ENCODE measurements around the gene RAP1B. TPM values are rescaled to one million over a fixed set of nuclear protein-coding genes. Genes with fewer than 3 reads are reported as not detected.

Gene RAP1B
- total RNA-seq, 2 experiments from 2014 or later: 256 to 261 TPM

DNA sequence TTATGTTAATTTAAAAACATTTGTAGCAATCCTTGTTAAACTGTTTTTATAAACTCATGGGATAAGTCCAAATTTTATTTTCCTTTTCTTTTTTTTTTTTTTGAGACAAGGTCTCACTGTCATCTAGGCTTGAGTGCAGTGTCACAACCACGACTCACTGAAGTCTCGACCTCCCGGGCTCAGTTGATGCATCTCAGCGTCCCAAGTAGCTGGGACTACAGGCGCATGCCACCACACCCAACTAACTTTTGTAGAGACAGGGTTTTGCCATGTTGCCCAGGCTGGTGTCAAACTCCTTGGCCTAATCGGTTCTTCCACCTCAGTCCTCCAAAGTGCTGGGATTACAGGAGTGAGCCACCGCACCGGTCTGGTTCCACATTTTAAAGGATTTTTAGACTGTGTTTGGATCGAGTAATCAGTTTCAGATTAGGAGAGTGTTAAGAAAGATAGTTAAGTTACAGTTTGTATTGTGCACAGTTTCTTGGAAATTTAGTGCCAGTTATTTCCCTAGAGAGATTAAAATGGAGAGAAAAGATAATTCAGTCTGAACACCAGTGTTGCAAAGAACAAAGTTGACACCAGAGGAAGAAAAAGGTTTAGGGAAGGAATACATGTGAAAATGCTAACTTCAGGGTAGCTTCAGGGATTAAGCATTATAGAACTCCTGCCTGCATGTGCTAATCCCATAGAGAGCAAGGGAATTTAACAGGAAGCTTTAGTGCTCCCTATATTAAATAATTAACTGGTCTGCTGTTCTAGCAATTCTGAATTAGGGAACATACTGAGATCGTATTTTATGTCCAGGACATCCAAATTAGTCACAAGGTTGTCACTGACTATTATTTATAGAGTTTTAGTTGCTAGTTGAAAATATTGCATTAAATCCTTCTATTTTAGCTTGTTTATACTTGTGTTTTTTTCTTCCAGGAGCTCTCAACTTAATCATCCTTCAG is 10.1 kb downstream of the RAP1B start:
- Histone ChIP-seq H3K4me1 (ENCODE audit: insufficient read depth, low read length) (peaks cover 62% of the 10 kb centered on the region), H3K27ac (ENCODE audit: low read depth in 1 of 2, low read length in 2 of 2) (no peak overlapping the region), H3K9me3 (ENCODE audit: control insufficient read depth in 1 of 2, insufficient read depth in 1 of 2, low read length in 2 of 2) (peaks cover 0 to 4% of the 10 kb centered on the region in 2 experiments), H3K36me3 (ENCODE audit: insufficient read depth, low read length) (peaks cover 30% of the 10 kb centered on the region), H3K27me3 (ENCODE audit: control insufficient read depth in 1 of 2, insufficient read depth in 2 of 2, low read length in 2 of 2) (no peaks in the 10 kb centered on the region), H3K4me3 (ENCODE audit: low read length) (no peak overlapping the region)
- H3K9me3 Mint-ChIP-seq: no peaks in the 10 kb centered on the region
- ChIA-PET POLR2A (interaction anchor here (0.6 to 2.9 kb wide), 6 partner anchors 9 to 187 kb away, joined by 3 to 20 read pairs (median 4); partner anchors contain the start of genes MDM2 and RAP1B), CTCF (interaction anchor here (1.9 kb wide), 1 partner anchor 9 kb away, joined by 7 read pairs; no protein-coding TSS in a partner anchor)
- H3K36me3 Mint-ChIP-seq (ENCODE audit: low read depth): peaks cover 74% of the 10 kb centered on the region
- H3K4me1 Mint-ChIP-seq (ENCODE audit: low read depth): peaks cover 84% of the 10 kb centered on the region
- DNase-seq (no peak), ATAC-seq (ENCODE audit: poor library complexity) (peak; percentile 36)
- peak overlapping the region; percentile 37 for H3K27ac Mint-ChIP-seq
- H3K27me3 Mint-ChIP-seq: no peaks in the 10 kb centered on the region
- intact Hi-C loops (cut with DNase I, micrococcal nuclease): loop anchor here in 1 of 2 experiments (2.0 kb wide), 1 partner anchor 14 kb away; no protein-coding TSS in a partner anchor
- TF ChIP-seq, protein P1, sequence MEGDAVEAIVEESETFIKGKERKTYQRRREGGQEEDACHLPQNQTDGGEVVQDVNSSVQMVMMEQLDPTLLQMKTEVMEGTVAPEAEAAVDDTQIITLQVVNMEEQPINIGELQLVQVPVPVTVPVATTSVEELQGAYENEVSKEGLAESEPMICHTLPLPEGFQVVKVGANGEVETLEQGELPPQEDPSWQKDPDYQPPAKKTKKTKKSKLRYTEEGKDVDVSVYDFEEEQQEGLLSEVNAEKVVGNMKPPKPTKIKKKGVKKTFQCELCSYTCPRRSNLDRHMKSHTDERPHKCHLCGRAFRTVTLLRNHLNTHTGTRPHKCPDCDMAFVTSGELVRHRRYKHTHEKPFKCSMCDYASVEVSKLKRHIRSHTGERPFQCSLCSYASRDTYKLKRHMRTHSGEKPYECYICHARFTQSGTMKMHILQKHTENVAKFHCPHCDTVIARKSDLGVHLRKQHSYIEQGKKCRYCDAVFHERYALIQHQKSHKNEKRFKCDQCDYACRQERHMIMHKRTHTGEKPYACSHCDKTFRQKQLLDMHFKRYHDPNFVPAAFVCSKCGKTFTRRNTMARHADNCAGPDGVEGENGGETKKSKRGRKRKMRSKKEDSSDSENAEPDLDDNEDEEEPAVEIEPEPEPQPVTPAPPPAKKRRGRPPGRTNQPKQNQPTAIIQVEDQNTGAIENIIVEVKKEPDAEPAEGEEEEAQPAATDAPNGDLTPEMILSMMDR (IDR thresholded peaks at IDR 0.05): no peak
- H3K4me3 Mint-ChIP-seq: peak overlapping the region; percentile 49

DNA sequence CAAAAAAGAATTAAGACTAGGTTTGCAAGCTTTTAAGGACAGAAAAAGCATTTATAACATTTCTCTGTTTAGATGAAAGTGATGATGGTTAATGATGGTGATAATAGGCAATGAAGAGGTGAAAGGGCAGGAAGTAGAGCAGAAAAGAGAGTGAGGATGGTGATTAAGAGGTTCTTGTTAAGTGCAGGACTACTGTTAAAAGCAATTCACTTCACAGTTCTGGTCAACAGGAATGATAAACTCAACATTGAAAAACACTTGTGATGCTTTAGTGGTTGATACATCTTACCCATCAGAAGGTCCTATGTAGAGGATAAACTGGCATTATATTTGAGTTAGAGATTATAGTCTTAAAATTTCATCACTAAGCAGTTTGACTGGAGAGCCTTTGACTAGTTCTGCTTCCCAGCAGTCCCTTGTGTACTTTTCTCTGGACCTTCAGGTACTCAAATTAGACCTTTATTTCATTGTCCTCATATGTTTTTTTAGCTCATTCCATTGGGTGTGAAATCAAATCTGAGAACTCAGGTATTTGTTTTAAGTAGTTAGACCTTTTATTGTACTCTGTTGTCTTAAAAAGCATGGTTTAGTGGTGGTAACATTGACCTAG is 10.9 kb downstream of the RAP1B start:
- no peak overlapping the region for H3K4me3 ChIP-seq (ENCODE audit: low read length)
- peaks cover 37% of the 10 kb centered on the region for H3K36me3 ChIP-seq (ENCODE audit: insufficient read depth, low read length)
- Mint-ChIP-seq H3K4me1 (ENCODE audit: low read depth) (peaks cover 90% of the 10 kb centered on the region), H3K27me3 (no peaks in the 10 kb centered on the region), H3K36me3 (ENCODE audit: low read depth) (peaks cover 81% of the 10 kb centered on the region), H3K9me3 (no peaks in the 10 kb centered on the region), H3K4me3 (peak overlapping the region; percentile 49), H3K27ac (peak overlapping the region; percentile 37)
- peak overlapping the region in 1 of 2 donors; percentile 1 for H3K27ac ChIP-seq (ENCODE audit: low read depth in 1 of 2, low read length in 2 of 2)
- ChIA-PET CTCF (no interaction called here), POLR2A (interaction anchor here (0.6 to 2.9 kb wide), 6 partner anchors 9 to 186 kb away, joined by 3 to 20 read pairs (median 4); partner anchors contain the start of genes MDM2 and RAP1B)
- peaks cover 54% of the 10 kb centered on the region for H3K4me1 ChIP-seq (ENCODE audit: insufficient read depth, low read length)
- intact Hi-C loops (cut with DNase I, micrococcal nuclease): loop anchor here in 1 of 2 experiments (1.0 to 2.0 kb wide), 2 partner anchors 9 to 13 kb away; no protein-coding TSS in a partner anchor
- DNase-seq: no peak
- TF ChIP-seq, protein P1 (IDR thresholded peaks at IDR 0.05): no peak
- H3K9me3 ChIP-seq (ENCODE audit: control insufficient read depth in 1 of 2, insufficient read depth in 1 of 2, low read length in 2 of 2): peaks cover 0 to 4% of the 10 kb centered on the region in 2 experiments
- H3K27me3 ChIP-seq (ENCODE audit: control insufficient read depth in 1 of 2, insufficient read depth in 2 of 2, low read length in 2 of 2): no peaks in the 10 kb centered on the region
- no peak for ATAC-seq (ENCODE audit: poor library complexity)

DNA sequence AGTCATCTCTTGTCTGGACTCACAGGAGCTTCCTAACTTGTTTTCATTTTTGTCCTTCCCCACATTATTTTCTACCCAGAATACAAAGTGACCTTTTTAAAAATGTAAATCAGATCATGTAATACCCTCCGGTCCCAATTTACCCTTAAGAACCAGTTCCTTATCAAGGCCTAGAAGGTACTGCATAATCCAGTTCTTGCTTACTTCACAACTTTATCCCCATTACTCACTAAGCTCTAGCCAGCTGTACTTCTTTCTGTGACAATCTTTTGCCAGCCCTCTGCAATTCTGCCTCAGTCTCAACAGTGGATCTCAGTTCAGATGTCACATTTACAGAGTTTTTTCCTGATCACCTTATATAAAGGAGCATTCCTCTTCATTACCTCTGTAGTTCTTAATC is 11.6 kb downstream of the RAP1B start:
- TF ChIP-seq, protein P1 (IDR thresholded peaks at IDR 0.05): no peak
- peaks cover 57% of the 10 kb centered on the region for H3K4me1 ChIP-seq (ENCODE audit: insufficient read depth, low read length)
- H3K9me3 ChIP-seq (ENCODE audit: control insufficient read depth in 1 of 2, insufficient read depth in 1 of 2, low read length in 2 of 2): peaks cover 0 to 9% of the 10 kb centered on the region in 2 experiments
- no peak overlapping the region for H3K4me3 ChIP-seq (ENCODE audit: low read length)
- Mint-ChIP-seq H3K27ac (peak overlapping the region; percentile 37), H3K4me3 (peak overlapping the region; percentile 49), H3K36me3 (ENCODE audit: low read depth) (peaks cover 85% of the 10 kb centered on the region), H3K4me1 (ENCODE audit: low read depth) (peaks cover 90% of the 10 kb centered on the region), H3K27me3 (no peaks in the 10 kb centered on the region), H3K9me3 (peaks cover 3% of the 10 kb centered on the region)
- ATAC-seq (ENCODE audit: poor library complexity) (no peak), DNase-seq (no peak)
- peaks cover 44% of the 10 kb centered on the region for H3K36me3 ChIP-seq (ENCODE audit: insufficient read depth, low read length)
- intact Hi-C loops (cut with DNase I, micrococcal nuclease): loop anchor here in 1 of 2 experiments (1.0 kb wide), 1 partner anchor 10 kb away; no protein-coding TSS in a partner anchor
- POLR2A ChIA-PET: interaction anchor here (0.7 to 2.9 kb wide), 5 partner anchors 10 to 185 kb away, joined by 3 to 20 read pairs (median 3); partner anchors contain the start of genes MDM2 and RAP1B
- peak overlapping the region in 1 of 2 donors; percentile 1 for H3K27ac ChIP-seq (ENCODE audit: low read depth in 1 of 2, low read length in 2 of 2)
- H3K27me3 ChIP-seq (ENCODE audit: control insufficient read depth in 1 of 2, insufficient read depth in 2 of 2, low read length in 2 of 2): no peaks in the 10 kb centered on the region
- CTCF ChIA-PET: no interaction called here
